ENCODE results near the gene SASH1.

SASH1 gene

DNA sequence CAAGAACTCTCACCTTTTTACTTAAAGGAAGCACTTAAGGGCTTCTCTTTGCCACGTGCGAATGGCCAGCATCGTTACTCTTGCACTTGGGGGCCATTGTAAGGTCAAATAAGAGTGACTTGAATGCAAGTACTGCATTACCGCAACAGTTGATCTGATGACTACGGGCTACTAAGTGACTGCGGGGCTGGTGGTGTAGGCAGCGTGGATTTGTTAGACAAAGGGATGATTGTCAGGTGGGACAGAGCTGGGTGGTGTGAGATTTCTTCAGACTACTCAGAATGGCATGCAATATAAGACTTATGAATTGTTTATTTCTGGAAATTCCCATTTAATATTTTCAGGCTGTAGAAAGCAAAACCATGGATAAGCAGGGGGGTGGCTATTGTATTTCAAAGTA lies 204.5 kb downstream of the SASH1 start:
- no peak for DNase-seq (ENCODE audit: low read depth, low spot score)

DNA sequence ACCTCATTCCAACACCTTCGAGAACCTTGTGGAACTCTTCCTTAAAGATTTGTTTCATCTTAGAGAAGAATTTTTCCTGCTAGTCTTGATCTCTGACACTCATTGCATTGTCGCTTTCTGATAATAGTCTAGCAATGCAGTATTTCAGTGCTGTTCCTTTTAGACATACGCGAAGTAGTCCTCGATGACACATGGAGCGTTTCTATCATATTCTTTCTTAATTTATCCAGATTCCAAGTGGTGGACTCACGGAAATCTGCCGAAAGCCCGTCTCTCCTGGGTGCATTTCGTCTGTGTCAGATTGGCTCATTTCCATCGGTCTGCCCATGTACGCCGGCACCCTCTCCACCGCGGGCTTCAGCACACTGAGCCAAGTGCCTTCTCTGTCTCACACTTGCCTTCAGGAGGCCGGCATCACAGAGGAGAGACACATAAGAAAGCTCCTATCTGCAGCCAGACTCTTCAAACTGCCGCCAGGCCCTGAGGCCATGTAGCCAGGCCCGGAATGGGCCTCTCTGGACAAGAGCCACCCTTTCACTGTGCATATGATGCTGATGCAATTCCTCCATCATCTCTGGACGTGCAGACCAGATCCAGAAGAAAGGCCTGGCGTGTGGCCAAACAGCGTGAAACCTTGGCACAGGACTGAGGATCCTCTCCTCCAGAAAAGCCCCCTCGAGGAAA lies 205.6 kb downstream of the SASH1 start:
- no peak for DNase-seq (ENCODE audit: low read depth, low spot score)

DNA sequence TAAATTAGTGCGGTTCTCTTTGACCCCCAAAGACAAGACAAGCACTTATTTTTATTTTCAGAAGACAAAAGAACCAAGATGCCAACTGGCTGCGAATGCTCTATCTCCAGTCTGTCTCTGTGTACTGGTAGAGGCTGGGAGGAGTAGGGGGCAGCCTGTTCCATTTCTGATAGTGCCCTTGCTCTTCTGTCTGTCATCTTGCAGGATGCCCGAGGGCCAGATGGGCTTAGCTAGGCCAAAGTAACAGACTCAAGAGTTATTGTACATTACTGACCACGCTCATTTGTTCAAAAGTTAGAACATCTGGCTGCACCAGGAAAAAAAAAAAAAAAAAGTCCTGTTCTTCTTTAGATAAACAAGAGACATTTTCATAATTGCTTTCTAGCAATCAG lies 206.1 kb downstream of the SASH1 start:
- no peak for DNase-seq (ENCODE audit: low read depth, low spot score)

DNA sequence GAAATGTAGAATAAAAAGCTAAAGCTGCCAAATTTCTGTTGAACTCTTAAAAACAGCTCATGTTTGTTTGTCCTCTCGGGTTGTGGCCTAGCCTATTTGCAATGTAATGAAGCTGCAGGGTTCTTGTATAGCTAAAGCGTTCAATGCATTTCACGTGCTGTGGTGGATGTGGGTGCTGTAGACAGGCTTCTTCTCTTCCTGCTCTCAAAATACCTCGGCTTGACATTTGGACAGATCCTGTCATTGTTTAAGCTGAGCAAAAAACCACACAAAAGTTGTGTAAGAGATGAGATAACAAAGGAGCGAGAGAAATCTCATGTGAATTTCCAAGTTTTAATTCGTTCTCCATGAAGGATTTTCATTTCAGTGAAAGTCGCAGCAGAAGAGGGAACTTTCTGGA lies 207.9 kb downstream of the SASH1 start:
- no peak for DNase-seq (ENCODE audit: low read depth, low spot score)

DNA sequence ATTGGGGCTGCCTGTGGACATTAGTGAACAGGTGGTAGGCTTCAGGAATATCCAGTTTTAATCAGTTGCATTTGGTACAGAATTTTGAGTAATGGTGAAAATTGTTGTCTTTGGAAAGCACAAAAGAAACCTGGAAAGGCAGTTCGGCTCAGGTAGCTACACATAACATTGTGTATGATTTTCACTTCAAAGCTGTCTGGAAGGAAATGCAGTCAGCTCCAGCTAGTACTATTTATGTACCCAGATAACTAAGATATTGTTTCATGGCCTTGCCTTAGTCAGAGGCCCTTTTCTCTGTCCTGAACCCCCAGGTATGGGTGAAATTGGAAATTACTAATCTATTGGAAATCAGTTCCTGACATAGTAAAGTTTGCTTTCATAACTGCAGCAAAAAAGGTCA lies 208.6 kb downstream of the SASH1 start:
- no peak for DNase-seq (ENCODE audit: low read depth, low spot score)

DNA sequence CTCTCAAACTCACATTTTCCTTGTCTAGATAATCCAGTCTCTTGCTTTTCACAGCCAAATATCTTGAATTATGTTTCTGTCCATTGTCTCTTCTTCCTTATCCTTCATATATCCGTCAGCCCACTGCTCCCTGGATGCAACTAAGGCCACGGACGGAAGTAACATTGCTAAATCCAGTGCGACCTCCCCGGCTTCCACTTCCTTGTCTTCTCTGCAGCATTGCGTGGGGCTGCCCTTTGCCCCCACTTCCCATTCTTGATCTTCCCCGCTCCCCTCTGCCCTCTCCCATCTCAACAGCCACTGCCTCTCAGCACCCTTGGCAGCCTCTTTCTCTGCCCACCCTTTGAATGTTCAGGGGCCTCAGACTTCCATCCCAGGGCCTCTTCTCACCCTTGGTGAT lies 213.8 kb downstream of the SASH1 start:
- no peak for DNase-seq (ENCODE audit: low read depth, low spot score)

DNA sequence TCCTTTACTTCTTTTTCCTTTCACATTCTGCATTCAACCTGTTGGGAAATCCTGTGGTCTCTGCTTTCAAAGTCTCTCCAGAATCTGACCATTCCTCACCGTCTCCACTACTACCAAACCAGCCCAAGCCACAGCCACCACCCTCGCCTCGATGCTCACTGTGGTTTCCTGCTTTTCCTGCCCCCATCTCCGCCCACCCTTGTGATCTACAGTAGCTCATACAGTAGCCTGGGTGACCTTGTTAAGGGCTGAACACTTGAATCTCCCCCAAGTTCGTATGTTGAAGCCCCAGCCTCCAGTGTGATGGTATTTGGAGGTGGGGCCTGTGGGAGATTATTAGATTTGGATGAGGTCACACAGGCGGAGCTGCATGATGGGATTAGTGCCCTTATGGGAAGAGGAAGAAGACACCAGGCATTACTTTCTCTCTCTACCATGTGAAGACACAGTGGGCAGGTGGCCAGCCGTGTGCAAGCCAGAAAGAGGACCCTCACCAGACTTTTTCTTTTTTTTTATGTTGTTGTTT lies 215.2 kb downstream of the SASH1 start:
- DNase-seq (ENCODE audit: low read depth, low spot score): no peak

DNA sequence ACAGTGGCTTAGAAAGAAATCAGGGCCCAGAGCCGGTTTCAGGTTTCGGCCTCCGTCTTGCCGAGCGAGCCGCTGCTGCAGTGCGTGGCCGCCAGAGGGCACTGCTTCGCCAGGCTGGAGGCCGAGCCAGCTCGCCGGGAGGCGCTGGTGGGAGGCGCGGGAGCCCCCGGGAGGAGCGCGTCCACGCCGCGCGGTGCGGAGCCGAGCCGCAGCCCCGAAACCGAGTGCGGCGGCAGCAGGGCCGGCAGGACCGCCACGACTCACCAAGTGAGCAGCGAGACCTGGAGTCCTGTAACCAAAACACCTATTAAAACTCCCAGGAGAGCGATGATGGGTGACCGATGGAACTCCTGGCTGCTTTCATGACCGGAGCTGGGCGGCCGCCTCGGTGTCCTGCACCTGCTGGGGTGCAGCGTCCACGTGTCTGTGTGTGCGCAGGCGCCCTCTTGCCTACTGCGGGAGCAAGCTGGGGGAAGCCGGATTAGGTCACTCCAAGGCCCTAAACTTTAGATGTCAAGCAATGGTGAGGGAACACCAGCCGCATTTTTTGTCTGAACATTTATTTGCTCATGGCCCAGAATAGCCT lies 217.3 kb downstream of the SASH1 start:
- DNase-seq (ENCODE audit: low read depth, low spot score): no peak

DNA sequence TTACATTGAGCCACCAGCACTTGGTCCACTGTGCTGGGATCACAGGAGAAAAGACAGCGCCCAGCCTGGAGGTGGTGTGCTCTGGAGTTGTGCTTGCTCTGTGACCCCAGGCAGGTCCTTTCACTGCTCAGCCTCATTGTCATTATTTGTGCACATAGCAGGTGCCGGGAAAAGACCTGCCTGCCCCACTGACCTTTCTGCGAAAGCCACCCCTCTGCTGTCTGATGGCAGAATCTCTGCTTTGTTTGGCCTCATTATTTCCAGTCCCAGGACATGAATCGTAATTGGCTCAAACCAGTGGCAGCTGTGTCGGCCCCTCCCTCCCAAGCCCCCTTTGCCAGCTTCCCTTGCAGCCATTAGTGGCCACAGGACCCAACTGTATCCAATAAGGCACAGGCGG lies 219.0 kb downstream of the SASH1 start:
- no peak for DNase-seq (ENCODE audit: low read depth, low spot score)

DNA sequence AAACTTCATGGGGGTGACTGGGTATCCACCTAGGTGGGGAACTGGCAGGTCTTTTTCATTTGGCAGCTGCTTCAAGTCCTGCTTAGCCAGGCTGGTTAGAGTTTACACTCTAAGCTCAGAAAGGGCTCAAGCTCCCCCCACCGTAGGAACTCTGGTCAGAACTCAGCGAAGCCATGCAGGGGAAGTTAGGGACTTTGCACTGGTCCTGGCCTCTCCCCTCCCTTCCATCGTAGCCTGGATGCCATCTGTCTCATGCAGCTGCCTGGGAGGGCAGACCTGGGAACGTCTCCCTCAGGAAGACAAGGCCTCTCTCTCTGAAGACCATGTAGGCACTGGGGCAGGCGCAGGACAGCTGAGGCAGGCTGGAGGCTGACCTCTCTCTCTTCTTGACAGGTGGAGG lies 220.4 kb downstream of the SASH1 start:
- no peak for DNase-seq (ENCODE audit: low read depth, low spot score)

DNA sequence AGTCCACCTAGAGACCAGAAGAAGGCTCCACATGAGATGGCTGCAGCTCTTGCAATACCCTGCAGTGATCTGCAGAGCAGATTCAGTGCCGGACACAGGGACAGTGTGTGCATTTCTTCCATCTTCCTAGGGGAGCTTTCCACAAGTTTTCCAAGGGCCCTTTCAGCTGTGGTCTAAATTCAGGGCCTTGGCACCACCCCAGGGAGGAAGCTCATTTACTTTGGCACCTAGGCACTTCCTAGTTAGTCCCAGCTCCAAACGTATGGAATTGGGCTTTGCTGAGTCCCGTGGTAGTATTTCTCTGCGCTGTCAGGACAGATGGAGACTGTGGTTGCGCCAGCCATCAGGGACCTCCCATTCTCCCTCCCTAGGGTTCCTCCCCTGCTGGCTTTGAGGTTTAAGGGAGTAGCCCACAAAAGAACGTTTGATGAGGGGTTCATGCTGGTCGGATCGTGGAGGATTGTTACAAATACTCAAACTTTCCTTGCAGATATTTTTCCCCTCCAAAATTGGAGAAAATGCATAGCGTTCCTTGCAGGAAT lies 221.9 kb downstream of the SASH1 start:
- DNase-seq (ENCODE audit: low read depth, low spot score): no peak

DNA sequence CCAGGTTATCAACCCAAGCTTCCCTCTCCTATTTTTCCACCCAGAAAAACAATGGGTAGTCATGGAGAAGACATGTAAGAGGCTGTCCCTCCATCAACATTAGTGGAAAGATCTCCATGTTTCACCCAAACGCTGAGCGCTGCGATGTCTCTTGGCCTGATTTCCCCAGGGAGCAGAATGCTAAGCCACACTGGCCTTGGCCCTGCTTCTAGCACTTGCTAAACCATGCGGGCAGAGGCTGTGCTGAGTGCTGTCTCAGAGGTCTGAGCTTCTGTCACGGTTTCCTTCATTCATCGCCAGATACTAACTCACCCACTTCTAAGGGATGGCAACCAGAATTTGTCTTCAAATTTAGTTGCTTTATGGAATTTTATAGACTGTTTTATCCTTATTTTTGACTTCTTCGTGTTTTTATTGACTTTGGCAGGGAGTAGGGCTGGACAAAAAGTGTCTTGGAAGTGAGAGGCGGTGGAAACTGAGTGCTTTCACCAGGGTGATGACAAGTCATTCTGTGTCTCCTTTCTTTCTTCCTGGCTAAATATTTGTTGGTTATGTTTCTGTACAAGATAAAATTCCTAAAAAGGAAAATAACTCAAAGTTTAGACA lies 222.8 kb downstream of the SASH1 start:
- DNase-seq (ENCODE audit: low read depth, low spot score): no peak

DNA sequence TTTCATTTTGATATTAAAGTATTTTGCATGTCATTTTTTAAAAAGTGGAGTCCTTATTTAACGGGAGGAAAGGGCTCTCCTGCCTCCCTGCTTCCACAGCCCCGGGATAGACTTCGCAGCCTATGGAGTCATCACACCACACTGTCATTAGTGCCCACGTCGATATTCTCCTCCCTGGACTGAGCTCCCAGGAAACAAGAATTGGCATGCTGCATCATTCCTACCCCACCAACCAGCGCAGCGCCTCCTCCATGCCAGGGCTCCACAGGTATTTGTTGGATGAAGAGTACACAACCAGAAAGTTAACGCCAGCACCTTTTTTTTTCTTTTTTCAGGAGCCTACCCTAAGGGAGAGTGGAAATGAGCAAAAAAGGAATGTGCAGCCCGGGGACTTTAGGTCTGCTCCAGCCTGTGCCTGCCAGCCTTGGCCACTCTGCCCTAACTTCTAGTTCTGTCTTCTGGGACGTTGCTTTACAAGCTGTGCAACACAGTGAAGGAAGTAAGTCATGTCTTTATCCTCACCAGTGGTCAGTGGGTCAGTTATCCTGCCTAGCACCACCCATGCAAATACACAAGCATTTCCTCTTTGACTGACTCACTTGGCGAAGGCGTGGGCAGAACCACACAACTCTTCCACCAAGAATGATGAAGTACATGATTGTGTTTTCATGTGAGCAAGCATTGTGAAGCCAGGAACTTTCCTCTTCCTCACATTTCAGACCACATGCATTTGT lies 223.5 kb downstream of the SASH1 start:
- DNase-seq (ENCODE audit: low read depth, low spot score): peak; percentile 13

DNA sequence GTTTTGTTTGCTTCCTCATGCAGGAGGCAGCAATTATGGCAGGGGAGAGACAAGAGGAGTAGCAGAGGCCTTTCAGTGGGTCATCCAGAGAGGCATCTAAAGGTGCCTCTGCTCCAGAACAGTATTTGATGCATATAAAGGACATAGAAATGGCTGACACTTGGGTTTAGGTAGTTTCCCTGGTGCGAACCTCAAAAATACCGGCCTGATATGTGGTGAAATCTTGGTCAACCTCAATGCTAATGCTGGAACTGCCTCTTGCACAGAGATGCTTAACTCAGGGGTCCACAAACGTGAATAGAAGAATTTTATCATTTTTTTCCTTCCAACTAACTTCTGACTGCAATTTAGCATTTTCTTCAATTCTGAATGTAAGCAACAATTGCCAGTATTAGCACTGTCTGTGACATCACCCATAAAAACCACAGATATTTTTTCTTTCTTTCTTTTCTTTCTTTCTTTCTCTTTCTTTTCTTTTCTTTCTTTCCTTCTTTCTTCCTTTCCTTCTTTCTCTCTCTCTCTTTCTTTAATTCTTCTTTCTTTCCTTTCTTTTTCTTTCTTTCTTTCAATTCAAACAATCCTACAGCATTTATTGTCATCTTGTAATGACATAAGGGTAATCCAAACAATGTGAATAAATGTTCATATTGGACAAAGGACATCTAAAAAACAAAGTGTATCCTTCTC lies 224.2 kb downstream of the SASH1 start:
- no peak for DNase-seq (ENCODE audit: low read depth, low spot score)

DNA sequence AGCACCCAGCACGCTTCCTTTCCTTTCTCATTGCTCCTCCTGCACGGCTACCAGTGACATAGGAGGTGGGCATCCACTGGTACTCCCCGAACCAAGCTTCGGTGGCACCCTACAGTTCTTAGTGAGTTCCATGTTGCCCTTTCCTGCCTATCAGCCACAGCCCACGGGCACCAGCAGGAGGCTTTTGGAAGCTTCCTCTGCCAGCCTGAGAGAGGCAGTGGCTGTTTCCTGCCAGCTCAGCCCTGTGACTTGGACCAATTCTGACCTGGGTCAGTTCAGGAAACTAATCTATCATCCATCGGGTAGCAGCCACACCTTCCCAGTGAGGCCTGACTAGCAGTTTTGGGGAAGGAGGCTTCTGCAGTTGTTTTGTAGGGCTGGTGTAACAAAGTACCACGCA lies 227.8 kb downstream of the SASH1 start:
- no peak for DNase-seq (ENCODE audit: low read depth, low spot score)

DNA sequence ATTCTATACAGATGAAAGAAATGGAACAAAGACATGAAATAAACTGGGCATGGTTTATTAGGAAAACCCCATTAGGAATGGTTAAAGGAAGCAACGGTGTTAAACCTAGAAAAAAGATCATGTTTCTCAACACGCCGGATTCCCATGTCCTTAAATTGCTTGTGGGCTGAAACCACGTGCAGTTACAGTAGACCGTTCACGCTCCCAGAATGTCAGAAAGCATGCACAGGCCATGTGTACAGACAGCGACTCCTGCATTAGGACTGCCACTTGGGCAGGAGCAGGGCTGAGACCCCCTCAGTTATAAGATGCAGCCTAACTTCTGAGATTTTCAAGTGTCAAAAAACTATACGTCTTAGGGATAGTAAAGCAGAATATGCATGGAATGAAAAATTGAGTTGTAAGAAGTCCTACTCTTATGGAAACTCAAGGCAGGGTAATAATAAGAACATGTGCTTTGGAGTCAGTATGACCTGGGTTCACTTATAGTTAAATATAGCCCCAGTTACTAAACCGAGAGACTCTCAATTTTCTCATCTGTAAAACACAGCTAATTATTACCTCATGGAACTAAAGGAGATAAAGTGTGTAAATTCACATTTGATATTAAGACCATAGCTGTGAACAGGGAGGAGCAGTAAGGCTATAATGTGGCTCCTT lies 230.2 kb downstream of the SASH1 start:
- DNase-seq (ENCODE audit: low read depth, low spot score): no peak

DNA sequence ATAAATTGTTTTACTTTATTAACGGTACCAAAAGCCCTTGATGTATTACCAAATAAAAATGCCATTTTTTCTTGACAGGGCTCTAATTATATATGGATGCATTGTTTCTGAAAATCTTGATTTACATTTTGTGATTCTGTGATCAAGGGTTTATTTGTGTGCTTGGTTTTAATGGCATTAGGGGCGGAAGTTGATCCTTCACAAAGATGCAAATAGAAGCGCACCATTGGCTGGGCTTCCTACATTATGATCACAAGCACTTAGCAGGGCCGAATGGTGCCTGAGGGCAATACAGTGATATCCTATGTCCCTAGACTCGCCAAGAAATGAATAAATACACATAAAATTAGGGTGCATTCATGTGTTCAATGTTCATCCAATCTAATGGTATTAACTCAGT lies 231.3 kb downstream of the SASH1 start:
- no peak for DNase-seq (ENCODE audit: low read depth, low spot score)

DNA sequence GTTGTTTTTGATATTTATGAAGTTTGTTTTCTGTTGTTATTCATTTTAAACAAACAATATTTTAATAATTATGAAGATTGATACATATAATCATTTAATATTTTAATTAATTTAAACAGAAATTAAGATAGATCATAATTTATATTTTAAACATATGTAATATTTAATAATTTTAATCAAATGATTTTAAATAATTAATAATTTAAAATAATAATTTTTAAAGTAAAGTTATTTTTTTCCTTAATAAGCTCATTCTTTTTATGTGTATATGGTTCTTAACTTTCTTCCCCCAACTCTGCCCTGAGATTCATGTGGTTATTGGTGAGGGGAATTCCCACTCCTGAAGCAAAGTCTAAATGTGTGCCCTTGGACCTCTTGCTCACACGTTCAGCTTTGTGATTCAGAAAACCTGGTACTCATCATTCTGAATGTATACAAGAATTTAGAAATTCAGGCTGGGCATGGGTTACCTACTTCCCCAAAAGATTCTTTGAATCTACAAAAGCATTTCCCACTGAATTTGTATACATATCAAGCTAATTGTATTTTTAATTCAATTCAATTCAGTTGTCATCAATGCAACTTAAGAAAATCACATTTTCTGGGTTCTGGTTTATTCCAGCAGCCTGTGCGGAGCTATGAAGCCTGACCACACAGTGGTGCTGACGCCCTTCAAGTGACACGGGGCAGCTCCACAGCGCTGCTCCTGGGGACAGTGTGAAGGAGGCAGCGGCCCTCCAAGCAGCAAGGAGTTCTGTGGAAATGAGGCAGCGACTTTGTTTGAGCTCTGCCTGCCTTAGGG lies 235.2 kb downstream of the SASH1 start:
- peak; percentile 57 for DNase-seq (ENCODE audit: low read depth, low spot score)

DNA sequence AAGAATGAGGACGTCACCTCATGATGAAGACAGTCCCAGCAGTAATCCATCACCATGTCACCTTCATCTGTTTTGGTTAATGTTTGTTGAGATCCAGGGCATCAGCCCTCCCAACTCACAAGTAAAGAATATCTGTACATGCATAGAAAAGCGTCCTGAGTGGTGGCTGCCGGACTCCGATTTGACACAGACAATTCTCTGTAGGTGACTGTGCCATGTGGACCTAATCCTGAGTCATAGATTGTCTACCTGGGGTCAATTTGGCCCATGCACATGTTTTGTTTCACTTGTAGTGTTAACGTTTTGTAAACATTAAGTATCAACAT lies 235.8 kb downstream of the SASH1 start:
- DNase-seq (ENCODE audit: low read depth, low spot score): no peak

DNA sequence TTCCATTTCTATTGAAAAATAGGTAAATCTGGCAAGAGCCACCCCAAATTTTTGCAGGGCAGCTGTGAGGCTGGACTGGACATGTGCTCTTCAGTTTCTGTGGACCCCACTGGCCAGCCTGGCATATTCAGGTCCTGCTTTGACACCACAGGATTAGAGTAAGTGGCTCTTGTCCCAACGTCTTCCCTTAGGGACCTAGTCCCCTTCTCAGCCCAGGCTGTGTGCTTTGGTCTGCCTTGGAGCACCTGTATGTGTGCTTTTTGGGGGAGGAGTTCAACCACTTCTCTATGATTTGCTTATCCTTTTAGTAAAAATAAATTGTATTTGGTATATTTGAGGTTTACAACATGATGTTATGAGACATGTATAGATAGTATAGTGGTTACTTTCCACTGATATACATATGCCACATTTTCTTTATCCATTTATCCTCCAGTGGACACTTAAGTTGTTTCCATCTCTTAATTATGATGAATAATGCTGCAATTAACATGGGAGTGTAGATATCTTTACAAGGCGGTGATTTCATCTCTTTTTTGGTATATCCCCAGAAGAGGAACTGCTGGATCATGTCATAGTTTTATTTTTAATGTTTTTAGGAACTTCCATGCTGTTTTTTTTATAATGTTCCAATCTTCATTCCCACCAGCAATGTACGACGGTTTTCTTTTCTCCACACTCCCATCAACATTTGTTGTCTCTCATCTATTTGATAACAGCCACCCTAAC lies 236.4 kb downstream of the SASH1 start:
- DNase-seq (ENCODE audit: low read depth, low spot score): no peak

Data from smooth muscle cell of the brain vasculature (primary cell).